HEK293 (cell line): ENCODE results near the gene CARNS1.
A peak's percentile ranks its signal among the peaks of the same experiment; 100 is the strongest.

Experiments
- GLIS2 ChIP-seq: fragments of 450-650 bp; formaldehyde crosslinking; IDR thresholded peaks from 2 replicates; pipeline ENCODE4 v1.5.1; 2016; ENCODE audit warnings: missing biosample characterization, missing genetic modification characterization
- REST ChIP-seq: fragments of 450-650 bp; formaldehyde crosslinking; IDR thresholded peaks from 2 replicates; pipeline ENCODE4 v1.5.1; 2016; ENCODE audit warnings: missing biosample characterization, missing genetic modification characterization
- TSHZ1 ChIP-seq: fragments of 450-650 bp; formaldehyde crosslinking; IDR thresholded peaks from 2 replicates; pipeline ENCODE4 v1.5.1; 2016; ENCODE audit warnings: missing biosample characterization, missing genetic modification characterization, borderline replicate concordance
- ZBTB10 ChIP-seq: fragments of 450-650 bp; formaldehyde crosslinking; IDR thresholded peaks from 2 replicates; pipeline ENCODE4 v1.5.1; 2016; ENCODE audit warnings: missing biosample characterization, missing genetic modification characterization
- ZBTB44 ChIP-seq: fragments of 450-650 bp; IDR thresholded peaks from 2 replicates; pipeline ENCODE4 v1.5.1; 2018; ENCODE audit warnings: missing biosample characterization, mild to moderate bottlenecking, missing genetic modification characterization
- ZNF132 ChIP-seq: fragments of 450-650 bp; formaldehyde crosslinking; IDR thresholded peaks from 2 replicates; pipeline ENCODE4 v1.5.1; 2017; ENCODE audit warnings: missing biosample characterization, missing genetic modification characterization, borderline replicate concordance
- ZNF148 ChIP-seq: fragments of 450-650 bp; formaldehyde crosslinking; IDR thresholded peaks from 2 replicates; pipeline ENCODE4 v1.5.0; 2017; ENCODE audit warnings: missing biosample characterization, missing genetic modification characterization, borderline replicate concordance
- ZNF221 ChIP-seq: fragments of 450-650 bp; formaldehyde crosslinking; IDR thresholded peaks from 2 replicates; pipeline ENCODE4 v1.5.1; 2017; ENCODE audit warnings: missing biosample characterization, missing genetic modification characterization, borderline replicate concordance
- ZNF24 ChIP-seq: fragments of 450-650 bp; formaldehyde crosslinking; IDR thresholded peaks from 2 replicates; pipeline ENCODE4 v1.5.1; 2016; ENCODE audit warnings: missing biosample characterization, missing genetic modification characterization
- ZNF26 ChIP-seq: fragments of 450-650 bp; formaldehyde crosslinking; IDR thresholded peaks from 2 replicates; pipeline ENCODE4 v1.5.1; 2016; ENCODE audit warnings: missing biosample characterization, missing genetic modification characterization
- ZNF292 ChIP-seq: fragments of 450-650 bp; formaldehyde crosslinking; IDR thresholded peaks from 2 replicates; pipeline ENCODE4 v1.5.1; 2016; ENCODE audit warnings: low read depth, missing biosample characterization, missing genetic modification characterization, borderline replicate concordance
- ZNF48 ChIP-seq: fragments of 450-650 bp; formaldehyde crosslinking; IDR thresholded peaks from 2 replicates; pipeline ENCODE4 v1.5.1; 2016; ENCODE audit warnings: missing biosample characterization, missing genetic modification characterization
- ZNF623 ChIP-seq: fragments of 450-650 bp; formaldehyde crosslinking; IDR thresholded peaks from 2 replicates; pipeline ENCODE4 v1.5.1; 2016; ENCODE audit warnings: missing biosample characterization, missing genetic modification characterization
- ZNF670 ChIP-seq: fragments of 450-650 bp; formaldehyde crosslinking; IDR thresholded peaks from 2 replicates; pipeline ENCODE4 v1.5.1; 2016; ENCODE audit warnings: missing biosample characterization, missing genetic modification characterization, low read depth
- ZNF692 ChIP-seq: fragments of 450-650 bp; formaldehyde crosslinking; IDR thresholded peaks from 2 replicates; pipeline ENCODE4 v1.5.1; 2016; ENCODE audit warnings: missing biosample characterization, missing genetic modification characterization
- ZNF704 ChIP-seq: fragments of 450-650 bp; formaldehyde crosslinking; IDR thresholded peaks from 2 replicates; pipeline ENCODE4 v1.5.1; 2016; ENCODE audit warnings: missing biosample characterization, missing genetic modification characterization
- ZNF777 ChIP-seq: fragments of 450-650 bp; formaldehyde crosslinking; IDR thresholded peaks from 2 replicates; pipeline ENCODE4 v1.5.1; 2017; ENCODE audit warnings: missing biosample characterization, missing genetic modification characterization, borderline replicate concordance
- ZSCAN5A ChIP-seq: fragments of 450-650 bp; formaldehyde crosslinking; IDR thresholded peaks from 2 replicates; pipeline ENCODE4 v1.5.1; 2016; ENCODE audit warnings: missing biosample characterization, missing genetic modification characterization

Gene CARNS1

GRCh38 chr11:67400942-67401494, 14.5 kb upstream of the CARNS1 start (continued):
- TF ChIP-seq ZNF148 (tag by site-specific recombination): no peak
- TF ChIP-seq ZNF24: no peak
- peak; percentile 53 for TF ChIP-seq ZBTB10
- peak; percentile 96 for TF ChIP-seq GLIS2 (tag by site-specific recombination)
- TF ChIP-seq ZNF26 (tag by site-specific recombination): no peak
- TF ChIP-seq ZSCAN5A: no peak
- TF ChIP-seq ZNF221: no peak
- no peak for TF ChIP-seq REST
- TF ChIP-seq ZBTB44 (tag by site-specific recombination): no peak
- TF ChIP-seq ZNF704: no peak
- TF ChIP-seq TSHZ1 (tag by site-specific recombination): no peak
- no peak for TF ChIP-seq ZNF623 (tag by site-specific recombination)
- TF ChIP-seq ZNF777 (tag by site-specific recombination): no peak
- TF ChIP-seq ZNF670 (tag by site-specific recombination): no peak
- no peak for TF ChIP-seq ZNF292 (tag by site-specific recombination)
- TF ChIP-seq ZNF48 (tag by site-specific recombination): no peak
- TF ChIP-seq ZNF692 (tag by site-specific recombination): no peak
- no peak for TF ChIP-seq ZNF132
